Measurements from ENCODE around the gene CARD10. TPM values are rescaled to one million over a fixed set of nuclear protein-coding genes. Genes with fewer than 3 reads are reported as not detected.

CARD10 gene
- total RNA-seq, 1 experiment from 2014 or later: 22.7 TPM

DNA sequence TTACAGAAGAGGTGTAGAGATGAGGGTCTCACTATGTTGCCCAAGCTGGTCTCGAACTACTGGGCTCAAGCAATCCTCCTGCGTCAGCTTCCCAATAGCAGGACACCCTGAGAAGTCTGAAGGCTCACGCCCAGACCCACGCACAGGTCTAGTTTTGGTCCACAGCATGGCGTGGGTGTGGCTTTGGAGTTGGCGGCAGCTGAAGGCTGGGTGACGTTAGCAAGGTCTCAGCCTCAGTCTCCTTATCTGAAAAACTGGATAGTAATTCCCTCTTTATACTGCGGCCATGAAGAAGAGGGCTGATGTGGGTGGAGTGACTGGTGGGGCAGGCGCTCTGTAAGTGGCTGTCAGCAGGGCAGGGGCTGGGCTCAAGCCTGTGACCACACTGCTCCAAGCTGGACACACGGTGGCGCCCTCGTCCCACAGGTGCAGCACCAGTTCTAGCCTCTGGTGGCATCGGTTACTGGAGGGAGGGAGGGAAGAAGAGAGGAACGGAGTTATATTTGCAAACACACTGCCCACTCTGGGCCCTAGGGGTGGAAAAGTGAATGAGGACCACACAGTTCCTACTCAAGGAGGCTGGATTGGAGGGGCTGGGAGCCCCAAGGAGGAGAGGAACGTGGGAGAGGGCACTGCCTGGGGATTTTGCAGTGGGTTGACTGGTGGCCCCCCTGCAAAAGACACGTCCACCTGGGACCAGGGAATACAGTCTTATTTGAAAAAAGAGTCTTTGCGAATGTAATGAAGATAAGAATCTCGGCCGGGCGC, 19.6 kb upstream of the CARD10 start:
- no peaks in the 10 kb centered on the region for H3K9me3 Mint-ChIP-seq (ENCODE audit: unreplicated experiment)
- H3K4me1 Mint-ChIP-seq (ENCODE audit: insufficient read depth, unreplicated experiment): peaks cover 32% of the 10 kb centered on the region
- TF ChIP-seq, protein P1, sequence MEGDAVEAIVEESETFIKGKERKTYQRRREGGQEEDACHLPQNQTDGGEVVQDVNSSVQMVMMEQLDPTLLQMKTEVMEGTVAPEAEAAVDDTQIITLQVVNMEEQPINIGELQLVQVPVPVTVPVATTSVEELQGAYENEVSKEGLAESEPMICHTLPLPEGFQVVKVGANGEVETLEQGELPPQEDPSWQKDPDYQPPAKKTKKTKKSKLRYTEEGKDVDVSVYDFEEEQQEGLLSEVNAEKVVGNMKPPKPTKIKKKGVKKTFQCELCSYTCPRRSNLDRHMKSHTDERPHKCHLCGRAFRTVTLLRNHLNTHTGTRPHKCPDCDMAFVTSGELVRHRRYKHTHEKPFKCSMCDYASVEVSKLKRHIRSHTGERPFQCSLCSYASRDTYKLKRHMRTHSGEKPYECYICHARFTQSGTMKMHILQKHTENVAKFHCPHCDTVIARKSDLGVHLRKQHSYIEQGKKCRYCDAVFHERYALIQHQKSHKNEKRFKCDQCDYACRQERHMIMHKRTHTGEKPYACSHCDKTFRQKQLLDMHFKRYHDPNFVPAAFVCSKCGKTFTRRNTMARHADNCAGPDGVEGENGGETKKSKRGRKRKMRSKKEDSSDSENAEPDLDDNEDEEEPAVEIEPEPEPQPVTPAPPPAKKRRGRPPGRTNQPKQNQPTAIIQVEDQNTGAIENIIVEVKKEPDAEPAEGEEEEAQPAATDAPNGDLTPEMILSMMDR (IDR thresholded peaks at IDR 0.05; ENCODE audit: unreplicated experiment): peak; percentile 97
- ChIA-PET POLR2A (interaction anchor here (1.1 to 10.8 kb wide), 7 partner anchors 11 to 148 kb away, joined by 3 to 194 read pairs (median 4); partner anchors contain the start of genes CDC42EP1, GGA1 and NOL12), CTCF (interaction anchor here (0.6 to 16.7 kb wide), 21 partner anchors 11 to 1022 kb away, joined by 3 to 667 read pairs (median 4); partner anchors contain the start of genes CDC42EP1 and GGA1)
- H3K27ac Mint-ChIP-seq (ENCODE audit: low read depth, unreplicated experiment): peak overlapping the region; percentile 34
- H3K36me3 Mint-ChIP-seq (ENCODE audit: insufficient read depth, unreplicated experiment): peaks cover 6% of the 10 kb centered on the region
- intact Hi-C loops (cut with micrococcal nuclease): loop anchor here (1.0 to 5.0 kb wide), 2 partner anchors 54 to 254 kb away; no protein-coding TSS in a partner anchor
- H3K4me3 Mint-ChIP-seq (ENCODE audit: unreplicated experiment): no peak overlapping the region
- DNase-seq (ENCODE audit: unreplicated experiment): peak; percentile 95
- H3K27me3 Mint-ChIP-seq (ENCODE audit: insufficient read depth, unreplicated experiment): no peaks in the 10 kb centered on the region
- no TSS peak for BruUV-seq (replicated peaks)

DNA sequence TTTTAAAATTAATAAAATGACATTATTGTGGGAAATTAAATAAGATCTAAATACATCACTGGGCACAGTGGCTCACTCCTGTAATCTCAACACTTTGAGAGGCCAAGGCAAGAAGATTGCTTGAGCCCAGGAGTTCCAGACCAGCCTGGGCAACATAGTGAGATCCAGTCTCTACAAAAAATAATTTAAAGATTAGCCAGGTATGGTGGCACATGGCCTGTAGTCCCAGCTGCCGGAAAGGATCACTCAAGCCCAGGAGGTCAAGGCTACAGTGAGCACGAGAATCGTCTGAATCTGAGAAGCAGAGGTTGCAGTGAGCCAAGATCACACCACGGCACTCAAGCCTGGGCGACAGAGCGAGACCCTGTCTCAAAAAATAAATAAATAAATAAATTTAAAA, 15.9 kb upstream of the CARD10 start:
- H3K9me3 Mint-ChIP-seq (ENCODE audit: unreplicated experiment): no peaks in the 10 kb centered on the region
- CTCF ChIA-PET: interaction anchor here (0.9 kb wide), 1 partner anchor 26 kb away, joined by 4 read pairs; no protein-coding TSS in a partner anchor
- POLR2A ChIA-PET: no interaction called here
- no peaks in the 10 kb centered on the region for H3K27me3 Mint-ChIP-seq (ENCODE audit: insufficient read depth, unreplicated experiment)
- TF ChIP-seq, protein P1 (IDR thresholded peaks at IDR 0.05; ENCODE audit: unreplicated experiment): no peak
- H3K27ac Mint-ChIP-seq (ENCODE audit: low read depth, unreplicated experiment): no peak overlapping the region
- DNase-seq (ENCODE audit: unreplicated experiment): no peak
- H3K4me1 Mint-ChIP-seq (ENCODE audit: insufficient read depth, unreplicated experiment): peaks cover 22% of the 10 kb centered on the region
- no peak overlapping the region for H3K4me3 Mint-ChIP-seq (ENCODE audit: unreplicated experiment)
- H3K36me3 Mint-ChIP-seq (ENCODE audit: insufficient read depth, unreplicated experiment): no peaks in the 10 kb centered on the region
- BruUV-seq (replicated peaks): no TSS peak
- intact Hi-C loops (cut with micrococcal nuclease): loop anchor here (5.0 kb wide), 1 partner anchor 257 kb away; no protein-coding TSS in a partner anchor

DNA sequence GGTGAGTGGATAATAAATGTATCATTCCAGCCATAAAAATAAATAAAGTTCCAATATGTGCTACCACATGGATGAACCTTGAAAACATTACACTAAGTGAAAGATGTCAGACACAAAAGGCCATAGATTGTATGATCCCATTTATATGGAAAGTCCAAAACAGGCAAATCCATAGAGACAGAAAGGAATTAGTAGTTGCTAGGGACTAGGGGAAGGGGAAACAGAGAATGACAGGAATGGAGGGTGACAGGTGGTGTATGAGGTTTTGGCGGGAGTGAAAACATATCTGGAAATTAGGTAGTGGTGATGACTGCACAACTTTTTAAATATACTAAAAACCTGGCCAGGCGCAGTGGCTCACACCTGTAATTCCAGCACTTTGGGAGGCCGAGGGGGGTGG, 15.2 kb upstream of the CARD10 start:
- H3K9me3 Mint-ChIP-seq (ENCODE audit: unreplicated experiment): no peaks in the 10 kb centered on the region
- no peak overlapping the region for H3K4me3 Mint-ChIP-seq (ENCODE audit: unreplicated experiment)
- no peak for DNase-seq (ENCODE audit: unreplicated experiment)
- intact Hi-C loops (cut with micrococcal nuclease): no loop called here
- CTCF ChIA-PET: interaction anchor here (0.6 to 1.3 kb wide), 2 partner anchors 33 to 73 kb away, joined by 3 read pairs; no protein-coding TSS in a partner anchor
- POLR2A ChIA-PET: interaction anchor here (0.8 to 1.7 kb wide), 5 partner anchors 7 to 74 kb away, joined by 3 to 5 read pairs (median 3); partner anchors contain the start of genes CARD10 and GGA1
- peaks cover 22% of the 10 kb centered on the region for H3K4me1 Mint-ChIP-seq (ENCODE audit: insufficient read depth, unreplicated experiment)
- peak overlapping the region; percentile 66 for H3K27ac Mint-ChIP-seq (ENCODE audit: low read depth, unreplicated experiment)
- no TSS peak for BruUV-seq (replicated peaks)
- H3K36me3 Mint-ChIP-seq (ENCODE audit: insufficient read depth, unreplicated experiment): no peaks in the 10 kb centered on the region
- no peaks in the 10 kb centered on the region for H3K27me3 Mint-ChIP-seq (ENCODE audit: insufficient read depth, unreplicated experiment)
- TF ChIP-seq, protein P1 (IDR thresholded peaks at IDR 0.05; ENCODE audit: unreplicated experiment): no peak

DNA sequence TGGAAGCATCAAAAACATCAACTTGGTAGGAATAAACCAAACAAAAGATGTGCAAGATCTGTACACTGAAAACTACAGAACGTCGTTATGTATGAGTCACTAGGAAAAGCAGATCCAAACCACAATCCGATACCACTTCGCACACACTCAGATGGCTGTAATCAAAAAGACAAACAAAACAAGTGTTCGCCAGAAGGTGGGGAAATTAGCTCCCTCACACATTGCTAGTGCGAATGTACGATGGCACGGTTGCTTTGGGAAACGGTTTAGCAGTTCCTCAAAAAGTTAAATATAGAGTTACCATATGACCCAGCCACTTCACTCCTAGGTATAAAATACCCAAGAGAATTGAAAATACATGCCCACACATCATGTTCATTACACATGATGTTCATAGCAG, 14.8 kb upstream of the CARD10 start:
- CTCF ChIA-PET: interaction anchor here (0.6 to 1.3 kb wide), 4 partner anchors 21 to 73 kb away, joined by 3 to 5 read pairs (median 4); no protein-coding TSS in a partner anchor
- Mint-ChIP-seq H3K36me3 (ENCODE audit: insufficient read depth, unreplicated experiment) (no peaks in the 10 kb centered on the region), H3K4me3 (ENCODE audit: unreplicated experiment) (no peak overlapping the region), H3K27me3 (ENCODE audit: insufficient read depth, unreplicated experiment) (no peaks in the 10 kb centered on the region), H3K9me3 (ENCODE audit: unreplicated experiment) (no peaks in the 10 kb centered on the region), H3K4me1 (ENCODE audit: insufficient read depth, unreplicated experiment) (peaks cover 20% of the 10 kb centered on the region), H3K27ac (ENCODE audit: low read depth, unreplicated experiment) (peak overlapping the region; percentile 66)
- DNase-seq (ENCODE audit: unreplicated experiment): peak; percentile 91
- BruUV-seq (replicated peaks): no TSS peak
- TF ChIP-seq, protein P1 (IDR thresholded peaks at IDR 0.05; ENCODE audit: unreplicated experiment): no peak
- intact Hi-C loops (cut with micrococcal nuclease): no loop called here
- POLR2A ChIA-PET: interaction anchor here (0.6 to 1.7 kb wide), 6 partner anchors 8 to 74 kb away, joined by 3 to 5 read pairs (median 3); partner anchors contain the start of genes CARD10 and GGA1
